GM19463 (cell line): ENCODE measurements around the gene GON4L.
"Not testable (repeated sequence)": the region's sequence is repeated elsewhere in the genome, so short reads cannot be mapped to it uniquely, and the experiment has no call there.

Source experiments
- ATAC-seq: cut with Tn5 transposase; IDR thresholded peaks from one replicate; pipeline ENCODE4 v1.9.1; 2021; ENCODE audit warnings: mild to moderate bottlenecking, moderate library complexity; ENCODE audit not compliant: unreplicated experiment

Gene GON4L

GRCh38 chr1:155759966-155760630 lies 96.9 kb downstream of the GON4L start:
- no peak for ATAC-seq

- not testable (repeated sequence) for ATAC-seq
Measured at GRCh38 chr1:155759017-155759416, 98.0 kb downstream of the GON4L start.

DNA sequence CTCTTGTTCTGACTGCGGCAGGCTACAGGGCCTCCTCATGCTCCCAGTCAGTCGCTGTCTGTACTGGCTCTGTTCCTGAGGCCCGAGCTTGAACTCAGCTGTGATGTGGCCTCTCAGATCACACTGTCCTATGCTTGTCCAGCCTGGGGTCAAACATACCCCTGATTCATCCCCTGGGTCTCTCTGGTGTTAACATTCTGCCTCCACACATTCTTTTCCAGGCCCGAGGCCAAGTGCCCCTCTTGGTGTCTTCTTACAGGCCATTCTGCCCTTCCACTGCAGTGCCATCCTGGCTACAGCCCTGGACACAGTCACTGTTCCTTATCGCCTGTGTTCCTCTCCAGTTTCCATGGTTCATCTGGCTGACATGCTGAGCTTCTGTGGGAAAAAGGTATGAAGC lies 108.9 kb downstream of the GON4L start:
- not testable (repeated sequence) for ATAC-seq

DNA sequence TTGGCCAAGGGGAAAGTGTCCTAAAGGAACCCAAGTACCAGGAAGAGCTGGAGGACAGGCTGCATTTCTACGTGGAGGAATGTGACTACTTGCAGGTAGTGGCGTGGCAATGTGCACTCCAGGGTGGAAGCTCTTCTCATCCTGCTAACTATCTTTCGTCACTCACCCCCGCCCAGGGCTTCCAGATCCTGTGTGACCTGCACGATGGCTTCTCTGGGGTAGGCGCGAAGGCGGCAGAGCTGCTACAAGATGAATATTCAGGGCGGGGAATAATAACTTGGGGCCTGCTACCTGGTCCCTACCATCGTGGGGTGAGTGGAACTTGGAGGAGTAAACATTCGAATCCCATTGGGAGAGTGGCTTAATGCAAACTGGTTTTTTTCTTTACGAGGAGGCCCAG lies 109.4 kb downstream of the GON4L start:
- not testable (repeated sequence) for ATAC-seq

GRCh38 chr1:155745284-155746228 lies 111.5 kb downstream of the GON4L start:
- peak; percentile 97 for ATAC-seq

GRCh38 chr1:155744711-155745283 lies 112.2 kb downstream of the GON4L start:
- ATAC-seq = no peak

- ATAC-seq = no peak
Measured at GRCh38 chr1:155741908-155742307, 115.1 kb downstream of the GON4L start.

DNA sequence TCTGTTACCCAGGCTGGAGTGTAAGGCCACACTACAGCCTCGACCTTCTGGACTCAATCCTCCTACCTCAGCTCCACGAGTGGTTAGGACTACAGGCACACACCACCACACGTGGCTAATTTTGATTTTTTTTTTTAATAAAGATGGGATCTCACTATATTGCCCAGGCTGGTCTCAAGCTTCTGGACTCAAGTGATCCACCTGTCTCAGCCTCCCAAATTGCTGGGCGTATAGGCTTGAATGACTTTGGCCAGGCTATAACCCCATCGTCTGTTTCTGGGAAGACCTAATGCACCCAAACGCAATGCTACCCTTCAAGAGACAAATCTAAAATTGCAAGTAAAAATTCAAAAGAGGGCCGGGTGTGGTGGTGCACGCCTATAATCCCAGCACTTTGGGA lies 116.0 kb downstream of the GON4L start:
- ATAC-seq = no peak

- no peak for ATAC-seq
Measured at GRCh38 chr1:155729031-155729898, 127.7 kb downstream of the GON4L start.

DNA sequence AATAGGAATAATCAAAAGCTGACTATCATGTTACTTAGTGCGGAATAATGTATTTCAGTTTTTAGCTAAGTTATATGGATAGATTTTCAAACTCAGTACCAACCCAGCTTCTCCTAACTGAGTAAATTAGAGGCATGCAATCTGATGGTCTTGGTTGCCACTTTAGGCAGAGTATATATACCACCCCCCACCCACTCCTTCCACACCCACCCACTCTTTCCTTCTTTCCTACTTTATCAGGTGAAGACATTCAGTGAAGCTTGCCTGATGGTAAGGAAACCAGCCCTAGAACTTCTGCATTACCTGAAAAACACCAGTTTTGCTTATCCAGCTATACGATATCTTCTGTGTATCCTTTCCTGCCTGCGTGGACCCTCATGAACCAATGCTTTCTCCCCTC lies 131.9 kb downstream of the GON4L start:
- ATAC-seq = no peak

GRCh38 chr1:155719703-155720102 lies 137.3 kb downstream of the GON4L start:
- ATAC-seq = no peak

GRCh38 chr1:155718524-155719115 lies 138.4 kb downstream of the GON4L start:
- not testable (repeated sequence) for ATAC-seq

GRCh38 chr1:155717041-155717440 lies 140.0 kb downstream of the GON4L start:
- ATAC-seq = peak; percentile 79

GRCh38 chr1:155715777-155716176 lies 141.2 kb downstream of the GON4L start:
- no peak for ATAC-seq

- not testable (repeated sequence) for ATAC-seq
Measured at GRCh38 chr1:155715056-155715455, 142.0 kb downstream of the GON4L start.

DNA sequence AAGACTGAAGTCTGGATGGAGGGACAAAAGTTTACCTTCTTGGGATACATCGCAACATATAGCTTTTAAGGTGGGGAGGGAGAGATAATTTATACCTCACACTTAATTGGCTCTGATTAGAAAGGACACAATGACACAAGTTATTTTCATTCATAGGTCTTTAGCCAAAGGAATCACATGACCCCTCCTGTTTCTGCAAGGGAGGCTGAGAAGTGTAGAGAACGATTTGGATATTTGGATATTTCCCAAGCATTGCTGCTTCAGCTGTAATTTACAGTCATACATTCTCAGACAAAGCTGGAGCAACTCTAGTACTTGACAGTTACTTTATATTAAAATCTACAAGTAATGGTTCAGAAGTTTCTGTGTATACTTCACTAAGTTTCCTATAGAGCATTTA lies 143.9 kb downstream of the GON4L start:
- no peak for ATAC-seq

- not testable (repeated sequence) for ATAC-seq
Measured at GRCh38 chr1:155712636-155713035, 144.4 kb downstream of the GON4L start.

DNA sequence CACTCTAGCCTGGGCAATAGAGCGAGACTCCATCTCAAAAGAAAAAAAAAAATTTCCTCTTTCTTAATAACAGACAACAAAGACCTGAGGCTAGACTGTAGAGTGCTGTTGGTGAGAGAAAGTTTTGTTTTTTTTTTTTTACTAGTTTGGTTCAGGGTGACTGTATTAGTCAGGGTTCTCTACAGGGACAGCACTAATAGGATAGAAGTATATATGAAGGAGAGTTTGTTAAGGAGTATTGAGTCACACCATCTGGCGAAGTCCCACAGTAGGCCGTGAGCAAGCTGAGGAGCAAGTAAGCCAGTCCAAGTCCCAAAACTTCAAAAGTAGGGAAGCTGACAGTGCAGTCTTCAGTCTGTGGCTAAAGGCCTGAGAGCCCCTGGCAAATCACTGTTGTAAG lies 145.6 kb downstream of the GON4L start:
- ATAC-seq = not testable (repeated sequence)

GRCh38 chr1:155709391-155709790 lies 147.6 kb downstream of the GON4L start:
- ATAC-seq = no peak

GRCh38 chr1:155706139-155706538 lies 150.9 kb downstream of the GON4L start:
- ATAC-seq = no peak
